Occipital lobe (tissue), 2 donors: ENCODE results near the gene SLC31A1. TPM values are rescaled to one million over a fixed set of nuclear protein-coding genes. Genes with fewer than 3 reads are reported as not detected.

ENCODE experiments used
- DNase-seq: peaks from one replicate; lab custom pipeline; 2025; lab: John Stamatoyannopoulos, UW
- total RNA-seq: library from RNA; depleted of rRNA; stranded (reverse); fragments of >200 nt; gene quantifications from one replicate; pipeline ENCODE4 v1.2.3, GENCODE V29; 2014

The SLC31A1 gene
- total RNA-seq, 1 donor from 2014 or later = 7.6 TPM

DNA sequence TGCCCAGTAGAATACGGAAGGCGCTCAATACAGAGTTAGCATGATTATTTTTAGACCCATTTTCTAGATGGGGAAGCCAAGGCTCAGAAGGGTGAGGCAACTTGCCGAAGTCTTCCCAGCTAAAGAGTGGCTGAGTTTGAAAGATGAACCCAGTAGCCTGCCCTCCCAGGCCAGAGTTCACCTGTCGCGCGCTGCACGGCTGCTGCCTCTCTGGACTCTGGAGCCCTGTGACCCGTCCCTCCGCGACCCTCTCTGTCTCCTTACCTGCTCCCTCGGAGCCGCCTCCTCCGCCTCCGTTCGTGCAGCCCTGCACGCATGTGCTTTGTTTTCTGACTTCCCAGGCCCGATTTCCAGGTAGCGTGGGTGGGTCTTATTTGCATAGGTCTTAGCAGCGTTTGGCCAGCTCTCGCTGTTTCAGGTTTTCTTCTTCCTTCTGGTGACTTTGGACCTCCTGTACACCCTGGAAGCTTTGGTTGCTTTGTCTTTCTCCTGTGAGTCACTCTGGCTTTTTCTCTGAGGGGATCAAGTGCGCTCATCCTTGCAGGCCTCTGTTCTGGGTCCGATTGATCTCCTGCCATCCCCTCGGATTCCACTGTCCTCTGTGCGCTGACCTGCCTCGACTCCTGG is 81.6 kb downstream of the SLC31A1 start, which contains the start of gene RNF183:
Gene RNF183, minus strand, starts transcription at position 585 of the 627 bp plus-strand sequence. CDS start 5,192 bp downstream, outside the sequence.
- DNase-seq = no peak

DNA sequence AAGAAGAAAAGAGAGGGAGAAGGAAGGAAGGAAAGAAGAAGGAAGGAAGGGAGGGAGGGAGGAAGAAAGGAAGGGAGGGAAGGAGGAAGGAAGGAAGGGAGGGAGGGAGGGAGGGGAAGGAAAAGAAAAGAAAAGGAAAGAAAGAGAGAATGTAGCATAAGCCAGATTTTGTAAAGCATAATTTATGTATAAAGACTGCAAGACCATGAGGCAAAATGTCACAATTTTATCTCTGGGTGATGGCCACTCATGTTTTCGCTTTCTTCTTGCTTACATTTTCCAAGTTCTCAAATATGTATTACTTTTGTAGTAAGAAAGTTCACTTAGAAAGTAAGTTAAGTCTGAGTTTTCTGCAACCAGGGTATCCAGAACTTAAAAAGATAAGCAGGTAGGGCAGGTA is 85.2 kb downstream of the SLC31A1 start:
- DNase-seq = no peak

- DNase-seq = no peak
These were observed 86.1 kb downstream of the SLC31A1 start for GRCh38 chr9:113307396-113307975.

DNA sequence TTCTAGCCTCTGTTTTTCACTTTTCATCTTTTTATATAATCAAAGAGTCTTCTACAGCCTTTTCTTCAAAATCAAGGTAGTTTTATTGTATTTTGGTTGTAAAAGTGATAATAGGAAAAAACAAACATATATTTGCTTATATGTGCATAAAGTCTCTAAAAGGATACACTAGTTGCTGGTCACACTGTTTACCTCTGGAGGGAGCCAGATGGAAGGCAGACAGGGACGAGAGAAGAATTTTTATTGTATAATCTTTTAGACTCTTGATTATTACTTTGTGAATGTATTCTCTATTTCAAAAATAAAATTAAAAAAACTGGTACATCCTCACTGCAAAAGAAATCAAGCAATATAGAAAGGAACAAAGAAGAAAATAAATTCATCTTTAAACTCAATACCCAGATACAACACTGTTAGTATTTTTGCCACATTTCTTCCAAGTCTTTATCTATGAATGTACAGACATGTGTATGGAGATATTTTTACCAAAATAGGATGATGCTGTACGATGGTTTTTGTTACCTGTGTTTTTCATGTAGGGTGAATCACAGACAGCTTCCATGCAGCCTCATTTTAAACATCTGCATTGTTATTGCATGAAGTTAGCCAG is 88.0 kb downstream of the SLC31A1 start:
- DNase-seq = no peak

- DNase-seq = no peak
These were observed 89.2 kb downstream of the SLC31A1 start for GRCh38 chr9:113310538-113310937.

- DNase-seq = no peak
These were observed 90.6 kb downstream of the SLC31A1 start for GRCh38 chr9:113311961-113312360.

DNA sequence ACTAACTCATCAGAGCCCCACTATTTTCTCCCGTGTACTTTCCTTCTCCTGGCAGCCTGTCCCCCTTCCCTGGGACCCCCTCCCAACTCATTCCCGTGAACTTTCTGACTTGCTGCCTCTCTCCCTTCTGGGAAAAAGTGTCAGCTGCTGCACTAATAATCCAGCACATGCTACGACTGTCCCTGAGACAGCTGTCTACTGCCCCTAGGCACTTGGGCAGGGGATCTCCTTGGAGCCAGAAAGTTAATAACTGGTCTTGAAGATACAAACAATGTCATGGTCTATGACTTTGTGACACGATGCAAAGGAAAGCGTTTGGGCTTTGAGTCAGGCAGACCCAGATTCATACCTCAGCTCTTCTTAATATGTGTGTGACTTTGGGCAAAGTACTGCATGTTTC is 91.9 kb downstream of the SLC31A1 start:
- no peak for DNase-seq

Other genes starting within 250 kb of the SLC31A1 start
- 35.1 TPM for gene ZNF883, start 209.4 kb upstream of the SLC31A1 start, total RNA-seq
- 27.8 TPM for gene ZFP37, start 164.8 kb upstream of the SLC31A1 start, total RNA-seq
- 10.5 TPM for gene SLC31A2, start 70.5 kb upstream of the SLC31A1 start, total RNA-seq
- gene FKBP15, start 267 bp upstream of the SLC31A1 start, total RNA-seq = 22.3 TPM
- 17.0 TPM for gene CDC26, start 54.0 kb downstream of the SLC31A1 start, total RNA-seq
- 23.7 TPM for gene PRPF4, start 54.1 kb downstream of the SLC31A1 start, total RNA-seq
- not detected for gene RNF183, start 81.8 kb downstream of the SLC31A1 start, total RNA-seq
- gene WDR31, start 118.7 kb downstream of the SLC31A1 start, total RNA-seq = 1.7 TPM
- gene BSPRY, start 128.0 kb downstream of the SLC31A1 start, total RNA-seq = not detected
- gene HDHD3, start 155.4 kb downstream of the SLC31A1 start, total RNA-seq = 5.6 TPM
- 12.0 TPM for gene ALAD, start 179.7 kb downstream of the SLC31A1 start, total RNA-seq
- gene POLE3, start 189.1 kb downstream of the SLC31A1 start, total RNA-seq = 34.2 TPM
- gene C9orf43, start 189.2 kb downstream of the SLC31A1 start, total RNA-seq = 0.62 TPM
- gene RGS3, start 242.2 kb downstream of the SLC31A1 start, total RNA-seq = 12.8 TPM